NCI-H748 (cell line): ENCODE results near the gene ATP6V1D.
"Not testable (repeated sequence)": the region's sequence is repeated elsewhere in the genome, so short reads cannot be mapped to it uniquely, and the experiment has no call there.

Source experiments
- DNase-seq: peaks from one replicate; lab custom pipeline; 2025; ENCODE audit not compliant: unreplicated experiment; lab: John Stamatoyannopoulos, UW

The ATP6V1D gene

GRCh38 chr14:67359775-67360469 is at the start of gene ATP6V1D, which contains the start of gene EIF2S1:
Gene ATP6V1D, minus strand, starts transcription at chr14:67359804. Its CDS starts 106 bp downstream, at chr14:67359698.
Gene EIF2S1, plus strand, starts transcription at chr14:67360328. Its CDS starts 4,440 bp downstream, at chr14:67364768.
- peak; percentile 99 for DNase-seq

DNA sequence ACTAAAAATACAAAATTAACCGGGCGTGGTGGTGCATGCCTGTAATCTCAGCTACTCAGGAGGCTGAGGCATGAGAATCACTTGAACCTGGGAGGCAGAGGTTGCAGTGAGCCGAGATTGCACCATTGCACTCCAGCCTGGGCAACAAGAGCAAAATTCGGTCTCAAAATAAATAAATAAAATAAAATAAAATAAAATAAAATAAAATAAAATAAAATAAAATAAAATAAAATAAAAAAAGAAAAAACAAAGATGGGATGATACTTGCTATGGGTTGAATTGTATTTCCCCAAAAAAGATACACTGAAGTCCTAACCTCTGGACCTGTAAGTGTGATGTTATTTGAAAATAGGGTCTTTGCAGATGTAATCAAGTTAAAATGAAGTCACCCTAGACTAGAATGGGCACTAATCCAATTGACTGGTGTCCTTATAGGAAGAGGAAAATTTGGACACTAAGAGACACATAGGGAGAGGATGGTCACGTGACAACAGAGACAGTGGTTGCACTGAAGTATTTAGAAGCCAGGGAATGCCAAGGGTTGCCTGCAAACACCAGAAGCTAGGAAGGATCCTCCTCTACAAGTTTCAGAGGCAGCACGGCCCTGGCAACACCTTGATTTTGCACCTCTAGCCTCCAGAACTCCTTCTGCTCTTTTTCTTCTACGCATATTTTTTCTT is 48.7 kb upstream of the ATP6V1D start:
- not testable (repeated sequence) for DNase-seq

DNA sequence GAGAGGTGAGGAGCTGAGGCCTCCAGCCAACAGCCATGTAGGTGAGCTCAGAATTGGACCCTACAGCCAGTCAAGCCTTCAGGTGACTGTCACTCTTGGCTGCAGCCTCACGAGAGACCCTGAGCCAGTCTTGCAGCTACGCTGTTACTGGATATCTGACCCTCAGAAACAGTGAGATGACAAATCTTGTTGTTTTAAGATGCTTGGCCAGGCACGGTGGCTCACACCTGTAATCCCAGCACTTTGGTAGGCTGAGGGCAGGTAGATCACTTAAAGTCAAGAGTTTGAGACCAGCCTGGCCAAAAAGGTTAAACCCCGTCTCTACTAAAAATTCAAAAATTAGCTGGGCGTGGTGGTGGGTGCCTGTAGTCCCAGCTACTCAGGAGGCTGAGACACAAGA is 46.2 kb upstream of the ATP6V1D start:
- no peak for DNase-seq

DNA sequence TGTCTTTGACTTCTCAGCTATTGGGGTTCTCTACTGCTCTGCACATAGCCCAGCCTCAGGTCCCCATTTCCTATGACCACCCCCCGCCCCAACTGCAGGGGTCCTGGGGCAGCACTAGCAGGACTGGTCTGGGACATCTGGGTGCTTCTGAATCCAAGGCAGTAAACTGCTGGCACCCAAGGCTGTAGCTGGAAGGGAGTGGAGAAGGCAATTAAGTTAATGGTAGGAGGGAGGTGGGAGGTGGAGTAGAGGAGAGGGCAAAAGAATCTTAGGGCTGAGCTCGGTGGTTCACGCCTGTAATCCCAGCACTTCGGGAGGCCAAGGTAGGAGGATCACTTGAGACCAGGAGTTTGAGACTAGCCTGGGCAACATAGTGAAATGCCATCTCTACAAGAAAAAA is 40.8 kb upstream of the ATP6V1D start:
- DNase-seq: no peak

- DNase-seq: no peak
Measured at GRCh38 chr14:67397536-67397935, 37.9 kb upstream of the ATP6V1D start.

GRCh38 chr14:67396381-67396970 is 36.9 kb upstream of the ATP6V1D start:
- no peak for DNase-seq

GRCh38 chr14:67395876-67396189 is 36.2 kb upstream of the ATP6V1D start:
- no peak for DNase-seq

- DNase-seq: no peak
Measured at GRCh38 chr14:67395086-67395875, 35.7 kb upstream of the ATP6V1D start.

DNA sequence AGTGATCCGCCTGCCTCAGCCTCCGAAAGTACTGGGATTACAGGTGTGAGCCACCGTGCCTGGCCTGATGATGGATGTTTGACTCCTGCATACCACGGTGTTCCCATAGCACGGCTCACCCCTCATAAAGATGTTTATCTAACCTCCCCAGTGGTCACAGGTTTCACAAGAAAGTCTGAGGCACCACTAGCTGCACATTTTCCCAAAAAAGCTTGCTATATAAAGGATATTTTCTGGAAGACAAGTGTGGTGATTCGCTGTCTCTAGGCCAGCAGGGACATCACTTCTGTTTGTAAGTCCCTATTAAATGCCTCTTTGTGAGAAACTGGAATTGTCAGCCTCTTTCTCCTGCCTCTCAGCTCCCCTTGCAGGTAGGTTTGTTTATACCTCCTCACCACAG is 34.1 kb upstream of the ATP6V1D start:
- no peak for DNase-seq

DNA sequence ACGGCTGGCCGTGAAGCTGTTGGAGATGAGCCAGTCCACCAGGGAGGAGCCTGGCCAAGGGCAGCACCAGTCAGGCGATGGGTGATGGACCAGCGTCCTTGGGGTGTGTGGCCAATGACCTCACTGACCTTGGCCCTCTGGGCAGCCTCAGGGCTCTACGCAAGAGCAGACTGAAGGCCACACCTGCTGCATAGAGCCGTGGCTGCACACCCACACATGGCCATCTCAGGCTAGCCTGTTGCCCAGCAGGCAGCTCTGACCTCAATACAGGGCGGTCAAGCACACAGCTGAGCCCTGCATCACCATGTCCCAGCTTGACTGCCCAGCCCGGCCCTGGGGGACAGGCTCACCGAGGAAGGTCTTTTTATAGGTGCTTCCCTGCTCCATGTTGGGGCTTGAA is 33.2 kb upstream of the ATP6V1D start:
- DNase-seq: no peak

GRCh38 chr14:67392123-67392522 is 32.5 kb upstream of the ATP6V1D start:
- no peak for DNase-seq

DNA sequence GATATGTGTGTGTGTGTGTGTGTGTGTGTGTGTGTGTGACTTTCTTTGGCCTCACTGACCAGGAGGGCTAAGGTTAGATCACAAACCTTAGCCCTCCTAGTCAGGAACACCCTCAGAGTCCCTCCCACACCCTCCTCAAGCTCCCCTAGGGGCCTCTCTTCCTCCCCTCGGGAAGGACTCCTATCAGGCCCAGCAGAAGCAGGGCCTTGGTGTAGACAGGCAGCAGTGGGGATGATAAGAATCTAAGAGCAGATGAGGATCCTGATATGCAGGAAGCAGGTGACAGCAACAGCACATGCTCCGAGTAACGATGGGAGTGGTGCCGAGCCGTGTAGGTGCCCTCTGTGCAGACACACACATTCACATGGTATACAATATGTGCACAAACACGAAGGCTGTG is 31.7 kb upstream of the ATP6V1D start:
- no peak for DNase-seq

- no peak for DNase-seq
Measured at GRCh38 chr14:67389811-67390534, 30.4 kb upstream of the ATP6V1D start.

- DNase-seq: no peak
Measured at GRCh38 chr14:67389275-67389674, 29.7 kb upstream of the ATP6V1D start.

GRCh38 chr14:67387195-67387594 is 27.6 kb upstream of the ATP6V1D start:
- no peak for DNase-seq

- no peak for DNase-seq
Measured at GRCh38 chr14:67385618-67386017, 26.0 kb upstream of the ATP6V1D start.

DNA sequence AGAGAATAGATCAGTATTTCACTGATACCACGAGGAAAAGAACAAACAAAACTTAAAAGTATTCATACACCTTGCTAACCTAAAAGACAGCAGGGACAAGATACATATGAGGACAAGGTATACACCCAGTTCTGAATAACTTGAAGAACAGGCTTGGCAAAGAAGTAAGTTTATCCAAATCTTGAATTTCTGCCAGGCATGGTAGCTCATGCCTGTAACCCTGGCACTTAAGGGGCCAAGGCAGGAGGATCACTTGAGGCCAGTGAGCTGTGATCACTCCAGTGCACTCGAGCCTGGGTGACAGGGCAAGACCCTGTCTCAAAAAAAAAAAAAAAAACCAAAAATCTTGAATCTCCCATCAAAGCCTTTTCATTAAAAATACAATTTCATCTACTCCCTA is 25.5 kb upstream of the ATP6V1D start:
- DNase-seq: no peak

DNA sequence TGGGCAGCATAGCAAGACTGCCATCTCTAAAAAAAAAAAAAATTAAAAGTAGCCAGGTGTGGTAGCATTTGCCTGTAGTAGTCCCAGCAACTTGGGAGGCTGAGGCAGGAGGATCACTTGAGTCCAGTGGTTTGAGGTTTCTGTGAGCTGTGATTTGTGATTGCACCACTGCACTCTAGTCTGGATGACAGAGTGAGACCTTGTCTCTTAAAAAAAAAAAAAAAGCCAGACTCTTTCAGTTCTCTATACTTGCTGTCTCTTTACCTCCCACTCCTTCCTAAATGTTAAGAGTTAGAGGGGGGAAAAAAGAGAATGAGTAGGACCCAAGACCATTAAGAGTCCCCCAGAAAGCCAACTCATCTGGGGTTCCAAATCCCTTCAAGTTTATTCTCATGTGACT is 18.3 kb upstream of the ATP6V1D start:
- no peak for DNase-seq

DNA sequence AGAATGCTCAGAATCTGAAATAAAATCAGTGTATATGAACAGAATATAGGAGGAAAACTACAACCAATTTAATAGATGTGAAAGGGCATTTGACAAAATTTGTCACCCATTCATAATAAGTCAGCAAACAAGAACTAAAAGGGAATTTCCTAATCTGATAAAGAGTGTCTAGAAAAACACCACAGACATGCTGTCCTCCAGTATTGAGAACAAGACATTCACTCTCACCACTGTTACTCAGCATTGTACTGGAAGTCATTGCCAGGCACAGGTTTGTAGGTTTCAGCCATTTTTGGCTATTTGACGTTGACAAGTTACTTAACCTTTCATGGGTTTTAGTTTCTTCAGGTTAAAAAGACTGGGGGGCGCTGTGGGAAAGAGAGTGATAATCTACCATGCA is 13.7 kb upstream of the ATP6V1D start:
- no peak for DNase-seq

GRCh38 chr14:67372833-67373232 is 13.2 kb upstream of the ATP6V1D start:
- no peak for DNase-seq
